HG02973 (cell line): ENCODE measurements around the gene SMC1B.
"Not testable (repeated sequence)": the region's sequence is repeated elsewhere in the genome, so short reads cannot be mapped to it uniquely, and the experiment has no call there.

Experiments
- ATAC-seq: cut with Tn5 transposase; IDR thresholded peaks from one replicate; pipeline ENCODE4 v1.9.1; 2021; ENCODE audit warnings: moderate library complexity; ENCODE audit not compliant: unreplicated experiment

SMC1B gene

DNA sequence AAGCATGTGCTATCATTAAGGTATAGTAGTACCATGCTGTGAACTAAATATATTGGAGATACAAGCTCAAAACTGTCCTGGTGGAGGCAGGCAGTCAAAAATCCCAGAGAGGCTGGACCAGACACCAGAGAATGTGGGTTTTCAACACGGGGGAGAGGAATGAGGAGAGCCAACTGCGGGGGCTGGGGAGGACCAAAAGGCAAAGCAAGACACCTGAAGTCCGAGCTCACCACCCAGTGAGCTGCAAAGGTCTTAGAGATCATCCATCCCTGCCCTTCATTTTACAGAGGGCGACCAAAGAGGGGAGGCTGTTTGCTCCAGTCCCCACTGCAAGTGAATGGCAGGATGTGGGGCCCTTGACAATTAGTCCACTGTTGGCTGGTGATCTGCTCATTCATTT, 10.1 kb upstream of the SMC1B start:
- ATAC-seq: no peak

DNA sequence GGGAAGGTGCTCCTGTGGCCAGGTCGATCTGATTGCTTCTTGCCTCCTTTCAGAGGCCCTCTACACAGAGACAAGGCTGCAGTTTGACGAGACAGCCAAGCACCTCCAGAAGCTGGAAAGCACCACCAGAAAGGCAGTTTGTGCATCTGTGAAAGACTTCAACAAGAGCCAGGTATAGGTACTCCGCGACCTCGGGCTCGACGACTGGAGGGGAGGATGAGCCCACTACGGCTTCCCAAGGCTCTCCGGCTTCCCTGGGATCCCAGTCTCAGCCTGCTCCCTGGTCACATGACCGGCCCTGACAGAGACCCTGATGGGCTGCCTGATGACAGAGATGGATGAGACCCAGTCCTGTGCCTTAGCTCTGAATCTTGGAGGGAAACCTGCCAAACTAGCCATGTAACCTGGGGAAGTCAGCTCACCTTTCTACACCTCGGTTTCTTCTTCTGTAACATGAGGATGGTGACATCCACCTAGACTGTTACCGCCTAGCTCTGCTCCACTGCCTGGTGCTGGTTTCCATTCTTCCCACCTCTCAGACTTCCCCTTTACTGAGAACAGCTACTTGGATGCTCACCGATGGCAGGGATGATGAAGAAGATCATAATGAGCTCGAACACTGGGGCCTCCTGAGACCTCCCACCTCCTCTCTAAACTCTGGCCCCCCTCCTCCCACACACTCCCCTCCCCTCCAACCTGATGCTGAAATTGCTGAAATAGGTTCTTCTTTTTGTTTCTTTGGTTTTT, 9.0 kb upstream of the SMC1B start:
- no peak for ATAC-seq

DNA sequence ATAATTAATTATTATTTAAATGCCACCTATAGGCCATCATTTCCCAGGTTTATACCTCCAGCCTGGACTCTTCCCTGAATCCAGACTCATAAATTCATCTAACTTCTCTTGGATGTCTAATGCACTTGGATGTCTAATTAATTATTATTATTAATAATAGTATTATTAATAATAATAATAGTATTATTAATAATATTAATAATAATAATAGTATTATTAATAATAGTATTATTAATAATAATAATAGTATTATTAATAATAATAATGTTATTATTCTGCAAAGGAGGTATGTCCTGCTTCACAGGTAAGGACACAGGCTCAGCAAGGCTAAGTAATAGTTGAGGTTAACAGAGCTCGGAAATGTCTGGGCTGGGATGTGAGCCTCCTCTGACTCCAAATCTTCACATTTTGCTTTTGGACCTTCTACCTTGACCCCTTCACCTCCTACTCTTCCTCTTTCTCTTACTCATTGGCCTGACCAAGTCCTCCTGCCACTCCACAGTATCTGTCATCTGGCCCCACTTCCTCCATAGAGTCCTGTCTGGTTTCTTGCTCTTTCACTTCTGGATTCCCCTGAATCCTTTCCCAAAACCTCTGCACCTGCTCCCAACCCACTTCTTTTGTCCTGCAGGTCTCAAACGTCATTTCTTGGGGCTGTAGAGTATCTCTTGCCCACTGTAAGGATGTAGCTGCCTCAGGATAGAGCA, 8.1 kb upstream of the SMC1B start:
- ATAC-seq: no peak

DNA sequence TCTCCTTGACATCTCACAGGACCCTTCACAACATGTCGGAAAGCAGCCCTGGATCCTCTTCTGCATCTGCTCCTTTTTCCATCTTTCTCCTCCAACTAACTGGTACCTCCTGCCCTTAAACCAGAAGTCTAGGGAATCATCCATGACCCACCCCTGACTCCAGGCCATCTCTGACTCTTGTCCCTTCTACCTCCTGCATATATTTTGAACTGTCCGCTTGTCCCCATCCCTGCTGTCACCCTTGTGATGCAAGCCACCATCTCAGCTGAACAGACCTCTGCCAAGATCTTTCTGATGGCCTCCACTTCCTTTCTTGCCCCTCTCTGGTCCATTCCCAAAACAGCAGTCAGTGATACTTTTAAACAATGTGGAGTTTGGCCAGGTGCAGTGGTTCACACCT, 7.1 kb upstream of the SMC1B start:
- ATAC-seq: no peak

DNA sequence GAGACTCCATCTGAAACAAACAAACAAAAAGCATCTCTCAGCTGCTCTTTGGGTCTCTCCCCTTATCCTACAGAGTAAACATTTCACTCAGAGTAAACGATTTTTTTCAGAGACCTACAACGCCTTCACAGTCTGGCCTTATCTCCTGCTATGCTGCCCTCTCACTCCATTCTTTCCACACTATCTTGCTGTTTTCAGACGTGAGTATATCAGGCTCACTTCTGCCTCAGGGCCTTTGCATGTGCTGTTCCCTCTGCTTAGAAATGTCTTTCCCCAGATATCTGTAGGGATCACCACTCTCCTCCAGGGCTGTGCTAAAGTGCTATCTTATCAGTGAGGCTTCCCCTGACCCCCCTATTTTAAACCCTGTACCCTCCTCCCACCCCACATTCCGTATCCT, 6.6 kb upstream of the SMC1B start:
- ATAC-seq: no peak

DNA sequence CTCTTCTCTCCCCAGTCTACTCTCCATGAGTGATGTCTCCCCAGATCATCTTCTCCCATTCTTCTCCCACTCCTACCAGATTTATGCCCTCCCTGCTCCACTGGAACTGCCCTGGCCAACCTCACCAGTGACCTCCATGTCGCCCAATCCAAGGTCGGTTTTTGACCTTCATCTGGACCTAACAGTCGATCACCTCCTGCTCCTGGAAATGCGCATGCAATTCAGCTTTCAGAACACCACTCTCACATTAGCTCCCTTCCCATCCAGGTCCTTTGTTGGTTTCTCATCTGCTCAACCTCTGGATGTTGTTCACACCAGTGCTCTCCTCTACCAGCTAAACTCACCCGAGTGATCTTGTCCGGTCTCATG, 5.4 kb upstream of the SMC1B start:
- no peak for ATAC-seq

DNA sequence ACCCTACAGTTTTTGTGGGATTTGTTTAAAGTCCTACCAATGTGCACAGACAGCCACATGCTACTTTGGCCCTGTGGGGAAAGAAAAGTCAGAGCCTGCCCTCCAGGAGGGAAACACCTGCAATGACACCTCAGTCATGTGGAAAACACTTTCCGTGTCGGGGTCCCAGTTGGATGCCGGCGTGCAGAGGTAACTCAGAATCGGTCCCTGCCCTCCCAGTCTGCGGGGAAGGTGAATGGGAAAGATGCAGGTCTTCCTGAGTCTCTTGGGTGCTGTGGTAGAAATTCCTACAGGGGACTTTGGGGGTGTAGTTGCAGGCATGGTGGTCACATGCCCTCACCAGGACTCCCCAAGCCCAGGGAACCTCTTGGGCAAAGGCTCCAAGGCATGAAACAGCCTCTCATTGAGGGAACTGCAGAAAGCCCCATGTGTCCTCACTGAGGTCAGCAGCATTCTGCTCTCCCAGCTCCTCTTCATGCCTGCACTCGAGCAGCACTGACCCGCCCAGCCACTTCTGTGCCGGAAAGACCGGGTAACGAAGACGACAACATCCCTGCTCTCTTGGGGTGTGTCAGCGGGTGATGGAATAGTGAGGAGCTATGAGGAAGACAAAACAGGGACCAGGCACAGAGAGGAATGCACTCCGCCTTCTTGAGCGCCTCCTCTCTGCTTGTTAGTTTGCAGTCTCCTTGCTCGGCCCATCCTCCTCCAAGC, 4.8 kb upstream of the SMC1B start:
- ATAC-seq: no peak

DNA sequence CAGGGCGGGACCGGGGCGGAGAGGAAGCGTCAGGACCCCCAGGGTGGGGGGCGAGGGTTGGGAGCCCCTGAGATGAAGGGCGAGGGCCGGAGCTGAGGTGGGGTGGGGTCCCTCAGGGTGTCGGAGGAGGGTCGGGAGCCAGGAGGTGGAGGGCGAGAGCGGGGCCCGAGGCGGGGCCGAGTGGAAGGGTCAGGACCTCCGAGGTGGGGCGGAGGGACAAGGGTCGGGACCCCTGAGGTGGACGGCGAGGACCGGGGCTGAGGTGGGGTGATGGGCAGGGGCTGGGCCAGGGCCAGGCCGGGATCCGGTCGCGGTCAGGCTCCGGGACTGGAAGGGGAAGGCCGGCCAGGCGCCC, 409 bp downstream of the SMC1B start:
- ATAC-seq: no peak

DNA sequence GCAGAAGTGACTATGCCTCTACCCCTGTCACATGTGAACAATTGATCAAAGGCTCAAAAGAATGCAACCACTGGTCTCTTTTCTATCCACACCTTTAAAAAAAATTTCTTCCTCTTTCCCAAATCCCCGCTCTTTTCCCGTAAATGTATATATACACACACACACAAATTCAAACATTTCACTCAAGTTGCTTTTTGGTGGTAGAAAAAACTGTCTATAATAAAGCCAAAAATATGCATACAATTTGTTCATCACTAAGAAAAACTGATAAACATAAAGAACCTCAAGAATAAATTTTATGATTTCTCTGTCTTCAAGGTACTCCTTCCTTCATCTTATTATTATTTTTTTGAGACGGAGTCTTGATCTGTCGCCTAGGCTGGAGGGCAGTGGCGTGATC, 5.6 kb downstream of the SMC1B start:
- ATAC-seq: no peak

DNA sequence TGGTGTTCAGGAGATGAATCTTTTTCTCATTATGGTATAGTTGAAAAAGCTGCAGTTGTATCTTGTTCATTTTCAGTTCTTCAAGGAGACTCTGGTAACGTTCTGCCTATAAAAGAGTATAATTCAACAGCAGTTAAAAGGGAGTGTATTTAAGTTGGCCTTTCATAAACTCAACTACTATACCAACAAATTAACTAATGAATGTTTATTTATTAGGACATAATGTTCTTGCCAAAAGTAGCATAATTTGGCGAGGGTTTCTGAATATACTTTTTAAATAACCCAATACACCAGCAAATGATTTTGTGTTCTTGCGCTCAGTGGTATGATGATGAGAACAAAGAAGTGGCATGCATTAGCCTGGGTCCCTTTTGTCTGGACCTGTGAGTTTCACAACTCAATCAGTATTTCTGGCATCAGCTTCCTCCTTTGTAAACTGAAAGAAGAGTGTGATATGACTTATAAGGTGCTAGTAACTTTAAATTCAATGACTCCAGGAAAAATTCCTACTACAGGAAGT, 10.9 kb downstream of the SMC1B start:
- ATAC-seq: no peak

DNA sequence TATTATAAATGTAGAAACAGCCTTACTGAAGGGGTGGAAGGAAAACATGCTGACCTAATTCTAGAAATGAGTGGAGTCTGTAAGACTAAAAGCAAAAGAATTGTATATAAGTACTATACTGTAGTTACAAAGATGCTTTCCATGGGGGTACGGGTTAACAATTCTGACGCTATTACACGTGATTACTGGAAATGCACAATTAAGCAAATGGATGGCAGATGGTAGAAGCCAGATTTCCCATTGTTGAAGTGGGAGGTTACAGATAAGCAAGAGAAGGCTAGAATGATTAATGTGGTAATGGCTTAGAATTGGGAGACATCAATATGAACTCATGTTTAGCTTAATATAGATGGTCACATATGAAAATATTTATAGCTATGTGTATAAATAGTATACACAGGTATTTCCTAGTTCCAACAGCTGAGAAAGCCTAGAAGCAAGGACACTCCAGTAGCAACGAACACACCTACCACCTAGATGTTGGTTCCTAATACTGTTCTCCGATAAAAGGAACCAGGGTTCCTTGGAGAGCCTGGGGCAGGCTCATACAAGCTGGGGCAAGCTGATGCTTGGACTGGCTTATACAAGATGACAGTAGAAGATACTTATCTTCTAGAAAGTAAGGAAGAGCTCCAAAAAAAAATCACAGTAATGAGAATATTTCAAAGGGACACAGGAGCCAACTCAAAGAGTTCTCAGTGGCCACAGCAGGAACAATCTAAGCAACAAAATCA, 13.5 kb downstream of the SMC1B start:
- ATAC-seq: no peak

DNA sequence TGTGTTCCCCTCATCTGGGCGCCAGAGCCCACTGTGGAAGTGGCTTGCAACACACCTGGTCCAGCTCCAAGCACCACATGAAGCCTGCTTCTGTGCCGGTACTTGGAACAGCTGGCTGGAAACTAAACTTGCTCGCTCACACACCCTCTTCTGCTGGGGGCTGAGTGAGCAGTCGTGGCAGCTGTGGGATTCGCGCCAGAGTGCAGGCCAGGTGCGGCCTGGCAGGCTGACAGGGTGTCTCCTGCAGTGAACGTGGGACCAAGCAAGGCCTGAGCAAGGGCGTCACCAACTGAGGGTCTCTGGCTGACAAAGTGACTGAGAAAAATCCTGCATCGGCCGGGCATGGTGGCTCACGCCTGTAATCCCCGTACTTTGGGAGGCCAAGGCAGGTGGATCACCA, 15.2 kb downstream of the SMC1B start:
- no peak for ATAC-seq

DNA sequence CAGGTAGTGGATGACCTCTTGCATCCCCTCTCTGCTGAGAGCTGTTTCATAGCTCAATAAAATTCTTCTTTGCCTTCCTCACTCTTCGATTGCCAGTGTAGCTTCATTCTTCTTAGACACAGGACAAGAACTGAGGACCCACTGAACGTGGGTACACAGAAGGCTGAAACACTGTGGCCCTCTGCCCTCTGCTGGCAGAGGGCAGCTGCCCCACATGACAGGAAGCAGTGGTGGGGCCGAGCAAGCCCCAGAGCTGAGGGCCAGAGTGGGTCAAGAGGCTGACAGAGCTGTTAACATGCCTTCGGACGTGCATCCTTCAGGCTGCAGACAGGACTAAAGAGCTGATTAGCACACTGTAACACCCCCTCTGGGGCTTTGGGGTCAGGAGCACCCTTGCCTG, 15.6 kb downstream of the SMC1B start:
- no peak for ATAC-seq

DNA sequence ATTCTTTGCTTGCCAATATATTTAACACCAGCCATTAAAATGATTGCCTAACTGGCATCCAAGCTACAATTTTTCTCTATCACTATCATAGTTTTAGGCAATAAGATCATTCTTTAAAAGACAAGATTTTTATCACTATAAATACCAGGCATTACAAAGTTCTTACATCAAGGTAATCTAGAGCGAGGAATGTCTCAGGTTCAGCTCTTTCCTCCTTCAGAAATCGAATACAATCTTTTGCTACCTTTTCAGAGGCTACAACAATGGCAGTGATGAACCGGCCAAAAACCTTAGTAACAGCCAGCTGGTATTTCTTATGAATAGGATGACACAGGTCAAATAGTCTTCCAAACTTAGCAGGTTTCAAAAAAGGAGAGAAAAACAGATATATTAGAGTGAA, 23.9 kb downstream of the SMC1B start:
- ATAC-seq: no peak

DNA sequence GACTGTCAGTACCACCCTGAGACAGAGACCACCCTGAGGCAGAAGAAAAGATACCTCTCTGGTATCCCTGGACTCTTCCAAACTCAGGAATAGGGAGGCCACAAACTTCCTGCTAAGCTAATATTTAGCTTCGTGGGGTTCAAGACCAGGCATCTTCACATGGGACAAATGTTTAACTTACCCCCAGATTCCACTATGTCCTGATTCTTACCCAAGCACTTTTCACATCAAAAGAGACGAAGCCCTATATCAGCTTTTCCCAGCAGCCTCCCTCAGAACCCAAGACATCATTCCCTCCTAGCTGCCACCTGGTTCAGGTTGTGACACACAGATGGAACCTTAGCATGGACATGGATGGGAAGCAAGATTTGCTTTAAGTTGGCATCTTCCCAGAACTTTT, 32.1 kb downstream of the SMC1B start:
- no peak for ATAC-seq

DNA sequence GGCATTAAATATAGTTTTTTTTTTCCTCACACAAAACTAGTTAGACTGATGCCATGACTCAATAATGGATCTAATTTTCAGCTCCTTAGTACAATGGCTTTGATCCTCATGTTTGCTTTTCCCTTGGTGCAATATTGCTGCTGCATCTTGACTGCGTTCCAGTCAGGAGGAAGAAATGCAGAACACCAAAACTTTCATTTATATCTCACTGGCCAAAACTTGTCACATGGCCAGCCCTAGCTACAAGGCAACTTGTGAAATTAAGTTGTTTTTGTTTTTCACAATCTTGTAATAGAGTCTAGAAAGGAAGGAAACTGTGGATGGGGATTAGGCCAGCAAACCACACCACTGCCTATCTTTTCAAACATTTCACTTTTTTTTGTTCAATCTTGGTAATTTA, 36.7 kb downstream of the SMC1B start:
- ATAC-seq: no peak

DNA sequence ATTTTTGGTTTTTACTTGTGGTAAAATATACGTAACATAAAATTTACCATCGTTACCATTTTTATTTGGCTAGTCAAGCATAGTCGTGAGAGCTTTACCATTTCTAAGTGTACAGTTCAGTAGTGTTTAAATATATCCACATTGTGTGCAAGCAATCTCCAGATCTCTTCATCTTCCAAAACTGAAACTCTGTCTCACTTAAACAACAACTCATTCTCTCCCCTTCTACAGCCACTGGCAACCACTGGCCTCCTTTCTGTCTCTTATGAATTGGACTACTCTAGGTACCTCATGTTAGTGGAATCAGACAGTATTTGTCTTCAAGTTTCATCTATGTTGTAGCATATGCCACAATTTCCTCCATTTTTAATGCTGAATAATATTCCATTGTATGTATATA, 37.4 kb downstream of the SMC1B start:
- ATAC-seq: no peak

DNA sequence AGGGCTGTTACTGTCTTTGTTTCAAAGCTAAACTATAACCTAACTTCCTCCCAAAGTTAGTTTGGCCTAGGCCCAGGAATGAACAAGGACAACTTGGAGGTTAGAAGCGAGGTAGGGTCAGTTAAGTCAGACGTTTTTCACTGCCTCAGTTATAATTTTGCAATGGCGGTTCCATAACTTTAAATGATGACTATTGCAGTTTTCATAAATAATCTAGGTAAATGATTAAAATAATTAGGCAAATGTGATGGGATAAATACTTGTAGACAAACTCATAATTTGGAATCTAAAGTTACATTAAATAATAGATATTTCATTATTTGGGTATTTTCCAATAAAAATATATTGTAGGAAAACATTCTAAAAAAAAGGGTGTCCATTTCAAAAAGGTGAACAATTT, 39.8 kb downstream of the SMC1B start:
- ATAC-seq: not testable (repeated sequence)

DNA sequence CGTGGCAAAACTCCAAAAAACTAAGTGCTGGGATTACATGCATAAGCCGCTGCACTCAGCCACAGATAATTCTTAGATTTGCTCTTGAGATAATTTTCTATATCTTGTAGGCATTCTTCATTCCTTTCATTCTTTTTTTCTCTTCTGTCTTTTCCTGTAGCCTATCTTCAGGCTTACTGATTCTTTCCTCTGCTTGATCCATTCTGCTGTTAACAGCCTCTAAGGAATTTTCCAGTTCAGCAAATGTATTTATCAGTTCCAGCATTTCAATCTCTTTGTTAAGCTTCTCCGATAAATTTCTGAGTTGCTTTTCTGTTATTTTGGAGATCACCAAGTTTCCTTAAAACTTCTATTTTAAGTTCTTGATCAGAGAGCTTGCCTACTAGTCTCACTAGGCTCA, 46.7 kb downstream of the SMC1B start:
- no peak for ATAC-seq

DNA sequence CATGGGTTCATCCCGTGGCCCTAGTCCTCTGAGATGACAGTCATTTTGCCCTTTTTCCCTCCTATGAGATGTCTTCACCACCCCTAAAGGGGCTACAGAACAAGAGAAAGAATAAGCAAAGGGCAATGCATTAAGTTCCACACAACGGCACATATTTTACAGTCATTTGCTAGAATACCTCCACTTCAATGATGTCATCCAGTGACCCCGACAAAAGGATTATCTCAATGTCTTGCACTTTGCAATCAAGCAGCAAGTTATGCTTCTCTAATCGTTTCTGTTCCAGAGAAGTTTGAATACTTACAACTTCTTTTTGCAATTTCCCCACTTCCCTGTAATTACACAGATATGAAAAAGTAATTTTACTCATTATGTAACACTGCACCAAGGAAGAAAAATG, 53.8 kb downstream of the SMC1B start:
- no peak for ATAC-seq

DNA sequence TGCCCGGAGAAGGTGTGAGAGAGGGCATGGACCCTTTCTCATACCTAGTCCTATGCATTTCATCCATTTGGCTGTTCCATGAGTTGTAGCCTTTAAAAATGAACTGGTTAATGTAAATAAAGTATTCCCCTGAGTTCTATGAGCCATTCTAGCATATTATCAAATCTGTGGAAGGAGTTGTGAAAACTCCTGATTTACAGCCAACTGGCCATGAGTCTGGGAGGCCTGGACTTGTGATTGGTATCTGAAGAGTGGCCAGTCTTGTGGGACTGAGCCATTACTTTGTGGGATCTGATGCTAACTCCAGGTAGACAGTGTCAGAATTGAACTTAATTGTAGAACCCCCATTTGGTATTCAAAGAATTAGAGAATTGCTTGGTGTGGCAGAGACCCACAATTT, 55.3 kb downstream of the SMC1B start:
- no peak for ATAC-seq
